Motor neuron (in vitro differentiated cells): ENCODE results near the gene LYZL1. TPM values are rescaled to one million over a fixed set of nuclear protein-coding genes. Genes with fewer than 3 reads are reported as not detected.
"Not testable (repeated sequence)": the region's sequence is repeated elsewhere in the genome, so short reads cannot be mapped to it uniquely, and the experiment has no call there.

Source experiments
- ATAC-seq, 8 experiments: fragments of 200-7000 bp; cut with Tn5 transposase; replicated peaks in 6 of 8; 2 replicates each; pipeline ENCODE4 v1.8.0; 2021; ENCODE audit warnings: mild to moderate bottlenecking in 8 of 8, moderate library complexity in 8 of 8
- H3K27ac ChIP-seq, 2 donors: fragments of 250-450 bp; sonication (Bioruptor Pico); 2 replicates each; pipeline ENCODE4 v1.9.0; 2021; ENCODE audit warnings: antibody characterized with exemption in 2 of 2, mild to moderate bottlenecking in 2 of 2, moderate library complexity in 1 of 2
- H3K4me1 ChIP-seq, 2 donors: fragments of 250-450 bp; sonication (Bioruptor Pico); replicated peaks in 1 of 2; 2 replicates each; pipeline ENCODE4 v1.6.1; 2021; ENCODE audit warnings: antibody characterized with exemption in 2 of 2, mild to moderate bottlenecking in 2 of 2, moderate library complexity in 1 of 2
- H3K4me3 ChIP-seq, 5 donors: fragments of 250-450 bp; sonication (Bioruptor Pico); 2 replicates each; pipeline ENCODE4 v1.9.0; 2021; ENCODE audit warnings: antibody characterized with exemption in 5 of 5, mild to moderate bottlenecking in 5 of 5, moderate library complexity in 4 of 5
- WGBS, 10 experiments: fragments of 450-650 bp; shearing (Covaris generic); methylation state at CpG; one replicate each; pipeline ENCODE4 v1.0.0; 2022; 5-methylcytosine and 5-hydroxymethylcytosine counted together
- in situ Hi-C, 9 experiments: fragments of 400-800 bp; cut with MboI; loops; one replicate each; pipeline ENCODE4 v1.15.0; 2021; ENCODE audit warnings: low sequenced_read_pairs in 9 of 9, low pct_unique_long_range_greater_than_20kb in 2 of 9; ENCODE audit not compliant: unreplicated experiment in 9 of 9
- total RNA-seq, 8 experiments: library from RNA; unstranded; fragments of 300-600 nt; gene quantifications; 2 replicates each; pipeline versions ENCODE4 v1.2.3 to v1.2.4, GENCODE V29; 2022

The LYZL1 gene
- total RNA-seq, 8 experiments from 2014 or later: not detected

- 67 to 100% (median 90%) methylated on average over 1 to 6 of the region's 6 CpGs; no CpG with 5 or more reads in 5 of the 10 experiments for WGBS, 10 experiments
- Histone ChIP-seq H3K27ac (no peak overlapping the region), H3K4me1 (no peaks in the 10 kb centered on the region), H3K4me3 (no peak overlapping the region)
- in situ Hi-C loops: no loop called here
- ATAC-seq: no peak
Observed at GRCh38 chr10:29268011-29268410, 20.9 kb upstream of the LYZL1 start.

DNA sequence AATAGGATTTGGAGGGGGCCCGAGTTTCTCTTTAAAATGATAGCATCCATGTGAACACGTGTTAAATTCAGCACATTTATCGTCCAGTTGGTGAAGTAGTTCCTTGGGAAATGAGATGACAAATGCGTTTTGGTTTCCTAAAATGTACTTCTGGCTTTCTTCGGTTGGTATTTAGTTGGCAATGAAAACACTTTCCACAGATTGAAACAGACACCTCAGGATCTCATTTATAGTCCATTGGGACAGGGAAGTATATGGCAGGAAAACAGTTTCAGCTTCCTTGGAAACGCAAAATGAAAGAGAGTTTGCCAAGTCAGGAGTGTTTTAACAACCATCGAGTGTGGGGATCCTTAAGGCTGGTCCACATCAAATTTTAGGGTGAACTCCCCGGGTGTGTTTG, 19.4 kb upstream of the LYZL1 start:
- in situ Hi-C loops: no loop called here
- Histone ChIP-seq H3K27ac (no peak overlapping the region), H3K4me1 (no peaks in the 10 kb centered on the region), H3K4me3 (no peak overlapping the region)
- 36 to 100% (median 82%) methylated on average over 3 to 8 of the region's 8 CpGs for WGBS, 10 experiments
- no peak for ATAC-seq

- Histone ChIP-seq H3K4me1 (no peaks in the 10 kb centered on the region), H3K27ac (no peak overlapping the region), H3K4me3 (no peak overlapping the region)
- in situ Hi-C loops: no loop called here
- no peak for ATAC-seq
Observed at GRCh38 chr10:29270883-29271282, 18.0 kb upstream of the LYZL1 start.

GRCh38 chr10:29271877-29272276, 17.0 kb upstream of the LYZL1 start:
- in situ Hi-C loops: no loop called here

DNA sequence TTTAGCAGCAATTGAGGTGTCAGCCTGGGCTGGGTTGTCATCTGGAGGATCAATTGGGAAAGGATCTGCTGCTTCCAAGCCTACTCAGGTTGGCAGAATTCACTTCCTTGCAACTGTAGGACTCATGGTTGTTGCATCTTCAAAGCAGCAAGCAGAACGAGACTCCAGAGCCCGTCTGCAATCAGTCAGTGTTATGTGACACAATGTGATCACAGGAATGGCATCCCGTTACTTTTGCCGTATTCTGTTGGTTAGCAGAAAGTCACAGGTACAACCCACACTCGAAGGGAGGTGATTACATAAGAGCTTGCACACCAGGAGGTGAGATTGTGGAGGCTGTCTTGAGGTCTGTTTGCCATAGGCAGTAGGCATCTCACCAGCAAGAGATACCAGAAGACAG, 15.4 kb upstream of the LYZL1 start:
- Histone ChIP-seq H3K4me1 (no peaks in the 10 kb centered on the region), H3K27ac (no peak overlapping the region), H3K4me3 (no peak overlapping the region)
- in situ Hi-C loops: no loop called here
- WGBS, 10 experiments: 19 to 88% (median 74%) methylated on average over 1 to 5 of the region's 5 CpGs; no CpG with 5 or more reads in 3 of the 10 experiments
- no peak for ATAC-seq

More at GRCh38 chr10:29271877-29272276, 17.0 kb upstream of the LYZL1 start:
- Histone ChIP-seq H3K27ac (no peak overlapping the region), H3K4me3 (no peak overlapping the region), H3K4me1 (no peaks in the 10 kb centered on the region)
- 0 to 100% (median 43%) methylated on average over 1 to 2 of the region's 2 CpGs; no CpG with 5 or more reads in 1 of the 10 experiments for WGBS, 10 experiments
- ATAC-seq: no peak

GRCh38 chr10:29276251-29276850, 12.5 kb upstream of the LYZL1 start:
- 12 to 100% (median 77%) methylated on average over 1 to 6 of the region's 6 CpGs for WGBS, 10 experiments
- in situ Hi-C loops: no loop called here
- no peak overlapping the region for H3K4me3 ChIP-seq
- ATAC-seq: peak in 1 of 8 experiments; percentile 35
- no peak overlapping the region for H3K27ac ChIP-seq
- H3K4me1 ChIP-seq: no peaks in the 10 kb centered on the region

- Histone ChIP-seq H3K27ac (no peak overlapping the region), H3K4me3 (no peak overlapping the region), H3K4me1 (no peaks in the 10 kb centered on the region)
- ATAC-seq: peak in 4 of 8 experiments; percentile 31 to 94 (median 91)
- 0 to 100% (median 79%) methylated on average over 1 to 4 of the region's 4 CpGs; no CpG with 5 or more reads in 1 of the 10 experiments for WGBS, 10 experiments
- in situ Hi-C loops: no loop called here
Observed at GRCh38 chr10:29277296-29277695, 11.6 kb upstream of the LYZL1 start.

DNA sequence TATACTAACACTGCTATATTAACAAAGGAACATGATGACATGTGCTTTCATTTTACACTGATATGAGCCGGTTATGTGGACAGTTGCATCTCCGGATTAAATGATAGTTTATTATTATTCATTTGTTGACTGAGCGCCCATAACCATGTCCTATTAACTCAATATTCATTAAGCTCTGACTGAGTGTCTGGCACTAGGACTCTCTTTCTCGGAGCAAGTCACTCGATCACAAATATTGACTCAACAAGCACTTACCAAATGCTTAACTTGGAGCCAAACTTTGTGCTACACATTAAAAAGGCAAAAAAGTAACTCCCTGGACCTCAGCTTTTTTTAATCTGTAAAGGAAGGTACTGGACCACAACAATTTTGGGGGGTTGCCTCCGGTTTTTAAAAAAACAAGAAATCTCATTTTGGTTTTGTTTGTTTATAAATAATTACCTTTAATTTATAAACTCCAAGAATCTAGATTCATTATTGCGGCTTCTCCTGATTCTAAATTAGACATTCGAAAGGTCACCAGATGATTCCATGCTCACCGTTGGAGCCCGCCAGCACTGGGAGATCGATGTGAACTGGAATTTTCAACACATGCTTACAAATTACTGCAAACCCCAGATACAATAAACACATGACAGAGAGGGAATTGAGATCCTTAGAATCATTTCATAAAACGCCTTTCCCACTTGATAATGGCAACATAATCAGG, 8.9 kb upstream of the LYZL1 start:
- Histone ChIP-seq H3K27ac (no peak overlapping the region), H3K4me3 (no peak overlapping the region), H3K4me1 (no peaks in the 10 kb centered on the region)
- ATAC-seq: peak in 1 of 8 experiments; percentile 12
- WGBS, 10 experiments: 49 to 100% (median 88%) methylated on average over 1 to 12 of the region's 12 CpGs
- in situ Hi-C loops: no loop called here

- 9 to 100% (median 85%) methylated on average over 1 to 3 of the region's 3 CpGs; no CpG with 5 or more reads in 3 of the 10 experiments for WGBS, 10 experiments
- ATAC-seq: no peak
- H3K4me3 ChIP-seq: no peak overlapping the region
- H3K4me1 ChIP-seq: no peaks in the 10 kb centered on the region
- in situ Hi-C loops: no loop called here
- H3K27ac ChIP-seq: no peak overlapping the region
Observed at GRCh38 chr10:29280488-29280840, 8.4 kb upstream of the LYZL1 start.

- peak in 1 of 8 experiments; percentile 50 for ATAC-seq
- Histone ChIP-seq H3K4me3 (no peak overlapping the region), H3K27ac (no peak overlapping the region), H3K4me1 (no peaks in the 10 kb centered on the region)
- in situ Hi-C loops: no loop called here
- 23 to 100% (median 78%) methylated on average over 1 to 4 of the region's 4 CpGs for WGBS, 10 experiments
Observed at GRCh38 chr10:29285624-29286051, 3.2 kb upstream of the LYZL1 start.

DNA sequence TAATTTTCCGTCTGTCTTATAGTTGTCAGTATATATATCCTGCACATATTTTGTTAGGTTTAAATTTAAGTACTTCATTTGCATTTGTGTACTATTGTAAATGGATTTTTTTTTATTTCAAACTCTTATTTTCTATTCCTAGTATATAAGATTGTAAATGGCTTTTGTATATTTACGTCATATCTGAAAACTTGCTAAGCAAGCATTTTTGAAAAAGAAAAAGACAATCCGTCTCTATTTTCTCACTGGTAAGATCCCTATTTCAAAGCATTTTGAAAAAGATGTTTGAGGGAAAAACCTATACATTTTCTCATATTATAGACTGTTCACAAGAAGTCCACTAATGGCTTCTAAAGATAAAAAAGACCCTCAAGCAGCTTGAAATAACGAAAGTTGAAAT, 1.2 kb upstream of the LYZL1 start:
- no peak overlapping the region for H3K4me3 ChIP-seq
- H3K4me1 ChIP-seq: no peaks in the 10 kb centered on the region
- 37 to 92% (median 67%) methylated on average over 2 to 4 of the region's 4 CpGs for WGBS, 10 experiments
- no peak for ATAC-seq
- in situ Hi-C loops: no loop called here
- H3K27ac ChIP-seq: no peak overlapping the region

GRCh38 chr10:29291561-29291960, 2.7 kb downstream of the LYZL1 start:
- 0 to 83% (median 60%) methylated on average over 1 to 4 of the region's 10 CpGs; no CpG with 5 or more reads in 5 of the 10 experiments for WGBS, 10 experiments
- H3K27ac ChIP-seq, ATAC-seq, H3K4me1 ChIP-seq, H3K4me3 ChIP-seq, in situ Hi-C loops: not testable (repeated sequence)

DNA sequence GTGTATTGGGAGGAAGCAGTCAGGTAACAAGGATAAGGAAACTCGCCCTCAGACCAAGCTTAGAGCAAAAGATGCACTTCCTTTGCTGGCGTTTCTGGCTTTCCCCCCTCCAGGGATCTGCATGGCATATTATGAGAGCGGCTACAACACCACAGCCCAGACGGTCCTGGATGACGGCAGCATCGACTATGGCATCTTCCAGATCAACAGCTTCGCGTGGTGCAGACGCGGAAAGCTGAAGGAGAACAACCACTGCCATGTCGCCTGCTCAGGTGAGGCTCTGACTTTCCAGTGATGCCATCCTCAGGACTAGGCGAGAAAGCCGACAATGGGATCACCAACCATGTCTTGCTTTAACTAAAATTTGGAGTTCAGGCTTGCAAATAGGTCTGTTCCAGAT, 3.5 kb downstream of the LYZL1 start:
- in situ Hi-C loops, H3K4me1 ChIP-seq, H3K4me3 ChIP-seq, H3K27ac ChIP-seq, ATAC-seq: not testable (repeated sequence)
- WGBS, 10 experiments: 40 to 100% (median 100%) methylated on average over 1 to 2 of the region's 13 CpGs; no CpG with 5 or more reads in 6 of the 10 experiments

DNA sequence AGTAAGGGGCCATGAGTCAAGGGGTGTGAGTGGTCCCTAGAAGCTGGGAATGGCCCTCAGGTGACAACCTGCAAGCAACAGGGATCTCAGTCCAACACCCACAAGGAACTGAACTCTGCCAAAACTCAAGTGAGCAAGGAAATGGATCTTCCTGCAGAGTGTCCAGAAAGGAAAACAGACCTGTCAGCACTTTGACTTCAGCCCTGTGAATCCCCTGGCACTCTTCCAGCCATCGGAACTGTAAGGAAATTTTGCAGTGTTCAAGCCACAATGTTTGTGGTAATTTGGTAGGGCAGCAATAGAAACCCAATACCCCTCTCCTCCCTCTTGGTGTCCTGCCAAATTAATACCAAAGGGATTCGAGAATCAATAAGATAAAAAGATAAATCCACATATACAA, 6.9 kb downstream of the LYZL1 start:
- Histone ChIP-seq H3K27ac (no peak overlapping the region), H3K4me1 (no peaks in the 10 kb centered on the region), H3K4me3 (no peak overlapping the region)
- no peak for ATAC-seq
- in situ Hi-C loops: no loop called here
- 0 to 100% (median 89%) methylated on average over 1 to 2 of the region's 2 CpGs for WGBS, 10 experiments
